DOHH2 (cell line): ENCODE results near the gene OLFML2A.
"Not testable (repeated sequence)": the region's sequence is repeated elsewhere in the genome, so short reads cannot be mapped to it uniquely, and the experiment has no call there.

Source experiments
- H3F3A ChIP-seq: fragments of 200-600 bp; sonication (generic), shearing (Covaris generic); 2 replicates; pipeline ENCODE4 v1.6.0; 2016; ENCODE audit warnings: antibody characterized with exemption, mild to moderate bottlenecking; ENCODE audit not compliant: control insufficient read depth, insufficient read depth
- H3K27ac ChIP-seq: fragments of 200-600 bp; sonication (generic); 2 replicates; pipeline ENCODE4 v1.5.1; 2014; ENCODE audit warnings: low read depth, mild to moderate bottlenecking, low read length, moderate library complexity
- H3K27me3 ChIP-seq: fragments of 200-600 bp; sonication (generic); 2 replicates; pipeline ENCODE4 v1.6.1; 2014; ENCODE audit warnings: mild to moderate bottlenecking, low read length, mixed read lengths; ENCODE audit not compliant: control insufficient read depth
- H3K36me3 ChIP-seq: fragments of 200-600 bp; sonication (generic); 2 replicates; pipeline ENCODE4 v1.6.1; 2014; ENCODE audit warnings: mild to moderate bottlenecking, low read length, moderate library complexity, mixed read lengths; ENCODE audit not compliant: control insufficient read depth
- H3K4me1 ChIP-seq: fragments of 200-600 bp; sonication (generic); 2 replicates; pipeline ENCODE4 v1.6.1; 2014; ENCODE audit warnings: mild to moderate bottlenecking, low read length, mixed read lengths; ENCODE audit not compliant: control insufficient read depth
- H3K4me2 ChIP-seq: fragments of 200-600 bp; sonication (generic); 2 replicates; pipeline ENCODE4 v1.6.0; 2014; ENCODE audit warnings: mild to moderate bottlenecking, low read length, moderate library complexity
- H3K4me3 ChIP-seq: fragments of 200-600 bp; sonication (generic); 2 replicates; pipeline ENCODE4 v1.5.1; 2014; ENCODE audit warnings: mild to moderate bottlenecking, low read length, mixed read lengths
- H3K79me2 ChIP-seq: fragments of 200-600 bp; sonication (generic); 2 replicates; pipeline ENCODE4 v1.6.1; 2014; ENCODE audit warnings: mild to moderate bottlenecking, low read length, mixed read lengths; ENCODE audit not compliant: control insufficient read depth
- H3K9me2 ChIP-seq: fragments of 200-600 bp; sonication (generic); replicated peaks from 2 replicates; pipeline ENCODE4 v1.6.1; 2014; ENCODE audit warnings: mild to moderate bottlenecking, low read length, mixed read lengths; ENCODE audit not compliant: control insufficient read depth
- H3K9me3 ChIP-seq: fragments of 200-600 bp; sonication (generic); 2 replicates; pipeline ENCODE4 v1.6.1; 2014; ENCODE audit warnings: antibody characterized with exemption, low read length, mixed read lengths; ENCODE audit not compliant: control insufficient read depth, insufficient read depth
- H4K20me1 ChIP-seq: fragments of 200-600 bp; sonication (generic); 2 replicates; pipeline ENCODE4 v1.6.0; 2014; ENCODE audit warnings: low read depth, mild to moderate bottlenecking, antibody characterized with exemption, low read length, moderate library complexity; ENCODE audit not compliant: control insufficient read depth, insufficient read depth
- EZH2phosphoT487 ChIP-seq: fragments of 200-600 bp; sonication (generic); IDR thresholded peaks from 2 replicates; pipeline ENCODE4 v1.6.1; 2017; ENCODE audit warnings: borderline replicate concordance, mild to moderate bottlenecking, antibody characterized with exemption, low read length, moderate library complexity, mixed read lengths
- TF ChIP-seq, protein P1 (sequence below): fragments of 200-600 bp; sonication (generic); IDR thresholded peaks from one replicate; pipeline ENCODE4 v1.5.1; 2014; ENCODE audit warnings: antibody characterized with exemption, mild to moderate bottlenecking, low read depth, low read length; ENCODE audit not compliant: poor library complexity, severe bottlenecking

The OLFML2A gene

GRCh38 chr9:124771867-124772679 is 4.9 kb upstream of the OLFML2A start:
- Histone ChIP-seq H4K20me1 (0 out of 2 replicates have a peak, but pooled peaks cover 8% of the 10 kb centered on the region), H3K4me3 (peak overlapping the region; percentile 85), H3K9me3 (no peaks in the 10 kb centered on the region), H3F3A (peaks cover 9% of the 10 kb centered on the region; the same call in 1 of the 2 replicates), H3K27me3 (peaks cover 28% of the 10 kb centered on the region), H3K4me2 (peak overlapping the region; percentile 96), H3K9me2 (no peaks in the 10 kb centered on the region), H3K36me3 (no peaks in the 10 kb centered on the region), H3K27ac (no peak overlapping the region), H3K4me1 (peaks cover 32% of the 10 kb centered on the region), H3K79me2 (peaks cover 32% of the 10 kb centered on the region)
- TF ChIP-seq, protein P1, sequence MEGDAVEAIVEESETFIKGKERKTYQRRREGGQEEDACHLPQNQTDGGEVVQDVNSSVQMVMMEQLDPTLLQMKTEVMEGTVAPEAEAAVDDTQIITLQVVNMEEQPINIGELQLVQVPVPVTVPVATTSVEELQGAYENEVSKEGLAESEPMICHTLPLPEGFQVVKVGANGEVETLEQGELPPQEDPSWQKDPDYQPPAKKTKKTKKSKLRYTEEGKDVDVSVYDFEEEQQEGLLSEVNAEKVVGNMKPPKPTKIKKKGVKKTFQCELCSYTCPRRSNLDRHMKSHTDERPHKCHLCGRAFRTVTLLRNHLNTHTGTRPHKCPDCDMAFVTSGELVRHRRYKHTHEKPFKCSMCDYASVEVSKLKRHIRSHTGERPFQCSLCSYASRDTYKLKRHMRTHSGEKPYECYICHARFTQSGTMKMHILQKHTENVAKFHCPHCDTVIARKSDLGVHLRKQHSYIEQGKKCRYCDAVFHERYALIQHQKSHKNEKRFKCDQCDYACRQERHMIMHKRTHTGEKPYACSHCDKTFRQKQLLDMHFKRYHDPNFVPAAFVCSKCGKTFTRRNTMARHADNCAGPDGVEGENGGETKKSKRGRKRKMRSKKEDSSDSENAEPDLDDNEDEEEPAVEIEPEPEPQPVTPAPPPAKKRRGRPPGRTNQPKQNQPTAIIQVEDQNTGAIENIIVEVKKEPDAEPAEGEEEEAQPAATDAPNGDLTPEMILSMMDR: peak; percentile 97
- no peak for TF ChIP-seq EZH2phosphoT487

GRCh38 chr9:124772877-124773276 is 4.1 kb upstream of the OLFML2A start:
- H4K20me1 ChIP-seq, H3K4me3 ChIP-seq, H3K36me3 ChIP-seq, H3K9me2 ChIP-seq, H3F3A ChIP-seq, H3K4me2 ChIP-seq, H3K27ac ChIP-seq, H3K9me3 ChIP-seq: not testable (repeated sequence)
- peaks cover 25% of the 10 kb centered on the region for H3K79me2 ChIP-seq
- peaks cover 37% of the 10 kb centered on the region for H3K27me3 ChIP-seq
- peaks cover 26% of the 10 kb centered on the region for H3K4me1 ChIP-seq

- no peak for TF ChIP-seq EZH2phosphoT487
- TF ChIP-seq, protein P1: peak; percentile 5
- no peak overlapping the region for H3K27ac ChIP-seq
- H3K79me2 ChIP-seq: peaks cover 18% of the 10 kb centered on the region
- no peaks in the 10 kb centered on the region for H3K9me2 ChIP-seq
- peaks cover 8% of the 10 kb centered on the region; the same call in 1 of the 2 replicates for H3F3A ChIP-seq
- 0 out of 2 replicates have a peak, but pooled peaks cover 3% of the 10 kb centered on the region for H4K20me1 ChIP-seq
- no peaks in the 10 kb centered on the region for H3K9me3 ChIP-seq
- H3K27me3 ChIP-seq: peaks cover 37% of the 10 kb centered on the region
- peaks cover 18% of the 10 kb centered on the region for H3K4me1 ChIP-seq
- no peaks in the 10 kb centered on the region for H3K36me3 ChIP-seq
- no peak overlapping the region for H3K4me2 ChIP-seq
- no peak overlapping the region for H3K4me3 ChIP-seq
These were observed 3.3 kb upstream of the OLFML2A start for GRCh38 chr9:124773473-124774128.
